ENCODE data around the gene TMEM98. TPM values are rescaled to one million over a fixed set of nuclear protein-coding genes. Genes with fewer than 3 reads are reported as not detected.

TMEM98 gene
- total and polyA plus RNA-seq, 2 of the 4 experiments (the other 2 are of a cell fraction) = 173 to 195 TPM

- Histone ChIP-seq H3K4me1 (ENCODE audit: control insufficient read depth, insufficient read depth, low read length) (peaks cover 14% of the 10 kb centered on the region), H3K9me3 (ENCODE audit: control insufficient read depth, insufficient read depth, low read length) (no peaks in the 10 kb centered on the region), H2BK5ac (ENCODE audit: low read depth, low read length, poor library complexity, severe bottlenecking) (peak overlapping the region; percentile 68), H2AK5ac (ENCODE audit: low read depth, low read length) (peak overlapping the region; percentile 33; the same call in 1 of the 2 replicates), H3K4me3 (ENCODE audit: insufficient read depth, low read depth, low read length) (no peak overlapping the region), H3K23ac (ENCODE audit: low read depth, low read length) (no peak overlapping the region), H4K20me1 (ENCODE audit: insufficient read depth, low read length) (no peaks in the 10 kb centered on the region), H3K36me3 (ENCODE audit: control insufficient read depth, insufficient read depth, low read length) (peaks cover 25% of the 10 kb centered on the region), H2AFZ (replicated peaks; ENCODE audit: low read length, poor library complexity) (no peak overlapping the region), H3K4me2 (ENCODE audit: low read depth, low read length) (no peak overlapping the region), H2BK20ac (ENCODE audit: low read depth, low read length) (peak overlapping the region; percentile 40; the same call in 1 of the 2 replicates), H2BK120ac (ENCODE audit: low read depth, low read length) (no peak overlapping the region), H3K9me1 (ENCODE audit: insufficient read depth, low read length) (peaks cover 10% of the 10 kb centered on the region; the same call in 1 of the 2 replicates), H3K27me3 (ENCODE audit: control insufficient read depth, insufficient read depth, low read length) (no peaks in the 10 kb centered on the region), H3K4ac (ENCODE audit: low read depth, low read length) (peak overlapping the region; percentile 55; the same call in 1 of the 2 replicates), H3K14ac (replicated peaks; ENCODE audit: low read depth, low read length) (0 out of 2 replicates have a peak overlapping the region, but pooled peaks have one; percentile 16), H3K18ac (ENCODE audit: low read depth, low read length) (peak overlapping the region; percentile 2; the same call in 1 of the 2 replicates), H2BK15ac (ENCODE audit: low read depth, low read length) (no peak overlapping the region), H3K9ac (ENCODE audit: low read depth, low read length) (no peak overlapping the region), H3K79me1 (ENCODE audit: low read depth in 1 of 2, low read length in 2 of 2) (no peaks in the 10 kb centered on the region), H4K5ac (ENCODE audit: low read depth, low read length) (no peak overlapping the region), H4K8ac (ENCODE audit: low read depth in 2 of 2, low read length in 2 of 2) (no peak overlapping the region), H3K56ac (ENCODE audit: extremely low read depth, insufficient read depth, low read length) (no peak overlapping the region), H3K27ac (ENCODE audit: insufficient read depth, low read length) (peak overlapping the region; percentile 62; the same call in 1 of the 2 replicates), H2AK9ac (replicated peaks; ENCODE audit: low read depth, low read length, poor library complexity) (no peak overlapping the region), H4K91ac (ENCODE audit: insufficient read depth, low read depth, low read length) (0 out of 2 replicates have a peak overlapping the region, but pooled peaks have one; percentile 14)
- TF ChIP-seq CEBPB (IDR thresholded peaks at IDR 0.05; ENCODE audit: low read depth, low read length) = no peak
- no peak for TF ChIP-seq POLR2A (IDR thresholded peaks at IDR 0.05; ENCODE audit: low read depth, low read length)
- no peak for TF ChIP-seq MAFK (IDR thresholded peaks at IDR 0.05; ENCODE audit: low read depth, low read length)
- no peak for TF ChIP-seq FOS (IDR thresholded peaks at IDR 0.05; ENCODE audit: low read depth, low read length)
- no peak for DNase-seq
- intact Hi-C loops (cut with micrococcal nuclease) (loop anchor here (1.0 kb wide), 1 partner anchor 15 kb away; the partner anchor contains the start of gene TMEM98), in situ Hi-C loops (cut with MboI; ENCODE audit: low sequenced_read_pairs) (no loop called here), dilution Hi-C loops (cut with HindIII; ENCODE audit: low sequenced_read_pairs, unreplicated experiment) (no loop called here)
- peak; percentile 43 for ATAC-seq (ENCODE audit: low read depth)
- ChIA-PET POLR2A (ENCODE audit: unreplicated experiment) (no interaction called here), CTCF (interaction anchor here (1.3 kb wide), 1 partner anchor 13 kb away, joined by 3 read pairs; no protein-coding TSS in a partner anchor)
- no TSS peak for BruUV-seq (replicated peaks)
- no CpG with 5 or more reads among the region's 2 CpGs for WGBS, 2 experiments (ENCODE audit: extremely low coverage in 2 of 2, insufficient read length in 1 of 2)
Observed at GRCh38 chr17:32943206-32943605, 15.3 kb downstream of the TMEM98 start.

Data from IMR-90 (cell line).